Measurements from ENCODE around the gene XXYLT1.

GRCh38 chr3:195095035-195095703 lies 175.8 kb downstream of the XXYLT1 start:
- TF ChIP-seq POLR2A (IDR thresholded peaks at IDR 0.05) (no peak), CTCF (IDR thresholded peaks at IDR 0.05) (no peak)
